HepG2 (cell line): ENCODE results near the gene MESD. TPM values are rescaled to one million over a fixed set of nuclear protein-coding genes. Genes with fewer than 3 reads are reported as not detected.
A peak's percentile ranks its signal among the peaks of the same experiment; 100 is the strongest.

Source experiments
- ATAC-seq: fragments of 200-7000 bp; cut with Tn5 transposase; 3 replicates; pipeline ENCODE4 v1.9.1; 2020; ENCODE audit warnings: mild to moderate bottlenecking, moderate library complexity
- BruUV-seq: library from RNA; stranded (reverse); fragments of 400-500 nt; replicated peaks from 2 replicates; lab custom pipeline; 2021; lab: Mats Ljungman, UMichigan
- CTCF ChIA-PET: fragments of 300-600 bp; formaldehyde crosslinking; extraction: SDS; loops from one replicate; lab custom pipeline; 2021; ENCODE audit warnings: low total read pairs, inconsistent platforms, low intra/inter-chr PET ratio; lab: Yijun Ruan, JAX
- POLR2A ChIA-PET: fragments of 350-600 bp; sonication (Branson Sonifier 250); formaldehyde crosslinking; loops from one replicate; lab custom pipeline; 2020; ENCODE audit warnings: antibody characterized with exemption, inconsistent platforms; lab: Yijun Ruan, JAX
- DNase-seq: peaks from one replicate; pipeline ENCODE4 v3.0.0-alpha.2; 2015; ENCODE audit warnings: low spot score
- FAIRE-seq: peaks from 3 replicates; lab custom pipeline; 2011; peaks lifted over from hg19 to GRCh38; lab: Jason Lieb, UNC
- H2AFZ ChIP-seq: one replicate; pipeline ENCODE4 v1.6.1; 2011; ENCODE audit warnings: low read length, inconsistent platforms
- H3K27ac ChIP-seq: fragments of 300-600 bp; 3 replicates; pipeline ENCODE4 v1.8.0; 2011; ENCODE audit warnings: mixed run types, mild to moderate bottlenecking, mixed read lengths, low read length, inconsistent platforms; ENCODE audit not compliant: insufficient read depth; ENCODE audit errors: extremely low read length
- H3K27me3 ChIP-seq, 2 experiments: fragments of 200-600 bp in 1 of 2; 2 replicates in 1 of 2; 3 replicates in 1 of 2; pipeline versions ENCODE4 v1.6.0 to v1.8.0; 2011; ENCODE audit warnings: low read length in 2 of 2, mild to moderate bottlenecking in 2 of 2, moderate library complexity in 2 of 2, inconsistent platforms in 1 of 2; ENCODE audit not compliant: insufficient read depth in 2 of 2, control insufficient read depth in 1 of 2
- H3K36me3 ChIP-seq, 2 experiments: fragments of 200-600 bp in 1 of 2; replicated peaks in 1 of 2; 2 replicates in 1 of 2; 3 replicates in 1 of 2; pipeline versions ENCODE4 v1.5.1 to v1.8.0; 2011; ENCODE audit warnings: low read length in 2 of 2, inconsistent platforms in 1 of 2; ENCODE audit not compliant: insufficient read depth in 2 of 2, control insufficient read depth in 1 of 2
- H3K4me1 ChIP-seq: 2 replicates; pipeline ENCODE4 v1.5.1; 2012; ENCODE audit warnings: low read length, inconsistent platforms; ENCODE audit not compliant: insufficient read depth
- H3K4me2 ChIP-seq: 2 replicates; pipeline ENCODE4 v1.6.0; 2011; ENCODE audit warnings: low read depth, low read length, inconsistent platforms
- H3K4me3 ChIP-seq, 3 experiments: fragments of 200-600 bp in 1 of 3; sonication (generic), shearing (Covaris generic) in 1 of 3; replicated peaks in 1 of 3; 2 replicates each; pipeline ENCODE4 v1.5.1; 2011 to 2016; ENCODE audit warnings: low read length in 3 of 3, inconsistent platforms in 2 of 3, low read depth in 2 of 3, mild to moderate bottlenecking in 2 of 3, control low read depth in 1 of 3, mixed read lengths in 1 of 3; ENCODE audit not compliant: insufficient read depth in 1 of 3
- H3K79me2 ChIP-seq: one replicate; pipeline ENCODE4 v1.6.1; 2011; ENCODE audit warnings: low read length, inconsistent platforms; ENCODE audit not compliant: insufficient read depth
- H3K9ac ChIP-seq: 2 replicates; pipeline ENCODE4 v1.6.0; 2011; ENCODE audit warnings: mild to moderate bottlenecking, low read depth, low read length, inconsistent platforms; ENCODE audit not compliant: insufficient read depth
- H3K9me3 ChIP-seq: 2 replicates; pipeline ENCODE4 v1.5.1; 2012; ENCODE audit warnings: mild to moderate bottlenecking, low read length
- H4K20me1 ChIP-seq: 2 replicates; pipeline ENCODE4 v1.6.0; 2011; ENCODE audit warnings: inconsistent platforms, mild to moderate bottlenecking, low read length, moderate library complexity; ENCODE audit not compliant: insufficient read depth
- CAMTA2 ChIP-seq: sonication (generic); formaldehyde crosslinking; IDR thresholded peaks from 2 replicates; pipeline ENCODE4 v1.4.0; 2020; ENCODE audit warnings: mild to moderate bottlenecking, missing genetic modification reagents, borderline replicate concordance
- HDAC6 ChIP-seq: fragments of 200-600 bp; sonication (generic); IDR thresholded peaks from 2 replicates; pipeline ENCODE4 v1.7.0; 2017; ENCODE audit warnings: mild to moderate bottlenecking, antibody characterized with exemption, low read length, low read depth
- NFRKB ChIP-seq: fragments of 450-650 bp; IDR thresholded peaks from 2 replicates; pipeline ENCODE4 v1.6.1; 2017
- POLR2A ChIP-seq, 2 experiments: IDR thresholded peaks; 2 replicates each; pipeline ENCODE4 v1.6.1; 2011; ENCODE audit warnings: low read depth in 2 of 2, low read length in 2 of 2, mild to moderate bottlenecking in 1 of 2, moderate library complexity in 1 of 2; ENCODE audit not compliant: insufficient read depth in 1 of 2
- POLR2AphosphoS5 ChIP-seq: IDR thresholded peaks from 2 replicates; pipeline ENCODE4 v1.6.1; 2012; ENCODE audit warnings: low read depth, low read length
- SRSF9 ChIP-seq: fragments of 200-400 bp; formaldehyde crosslinking; IDR thresholded peaks from 2 replicates; pipeline ENCODE4 v1.6.1; 2018; ENCODE audit warnings: borderline replicate concordance, mild to moderate bottlenecking, low read depth, low read length; ENCODE audit not compliant: insufficient read depth, poor library complexity, severe bottlenecking
- XRCC5 ChIP-seq: fragments of 200-400 bp; formaldehyde crosslinking; optimal IDR thresholded peaks from 2 replicates; pipeline ENCODE3; 2017; ENCODE audit warnings: mild to moderate bottlenecking, low read length
- ZNF136 ChIP-seq: sonication (generic); formaldehyde crosslinking; IDR thresholded peaks from 2 replicates; pipeline ENCODE4 v1.8.1; 2022; ENCODE audit warnings: low read depth, mild to moderate bottlenecking, moderate library complexity, missing genetic modification reagents
- ZNF230 ChIP-seq: sonication (generic); formaldehyde crosslinking; IDR thresholded peaks from 2 replicates; pipeline ENCODE4 v1.4.0; 2020; ENCODE audit warnings: mild to moderate bottlenecking, missing genetic modification reagents
- ZNF232 ChIP-seq: sonication (generic); formaldehyde crosslinking; IDR thresholded peaks from 2 replicates; pipeline ENCODE4 v1.4.0; 2020; ENCODE audit warnings: missing genetic modification reagents, borderline replicate concordance
- ZNF333 ChIP-seq: sonication (generic); formaldehyde crosslinking; IDR thresholded peaks from 2 replicates; pipeline ENCODE4 v1.4.0; 2020; ENCODE audit warnings: mild to moderate bottlenecking, missing genetic modification reagents, borderline replicate concordance
- ZNF367 ChIP-seq: sonication (generic); formaldehyde crosslinking; IDR thresholded peaks from 2 replicates; pipeline ENCODE4 v1.4.0; 2020; ENCODE audit warnings: missing genetic modification reagents, borderline replicate concordance
- WGBS: methylation state at CpG from one replicate; pipeline ENCODE4 v1.1.6; 2017; ENCODE audit warnings: low lambda C conversion rate; 5-methylcytosine and 5-hydroxymethylcytosine counted together
- in situ Hi-C: cut with HindIII; loops from 2 replicates; pipeline ENCODE4 v1.10.0; 2017; ENCODE audit warnings: low pct_unique_long_range_greater_than_20kb; ENCODE audit not compliant: extremely low pct_ligation_motif_present
- intact Hi-C: fragments of 100-400 bp; cut with micrococcal nuclease; formaldehyde crosslinking; loops from one replicate; pipeline ENCODE4 v1.10.0; 2022; ENCODE audit not compliant: unreplicated experiment
- polyA plus RNA-seq, 8 experiments: library from polyadenylated mRNA; depleted of rRNA in 3 of 8; stranded (reverse) in 7 of 8; unstranded in 1 of 8; fragments of >200 nt; fragmentation: Illumina TruSeq in 4 of 8; extraction: Trizol in 4 of 8; gene quantifications; 2 replicates each; pipeline versions ENCODE4 v1.2.1 to v1.2.3, GENCODE V29; 2011 to 2016; ENCODE audit warnings: low read depth in 4 of 8, missing spikeins in 1 of 8, mixed read lengths in 1 of 8; ENCODE audit not compliant: insufficient read depth in 1 of 8
- total RNA-seq, 5 experiments: library from RNA; depleted of rRNA; stranded (reverse); fragments of >200 nt; fragmentation: Illumina TruSeq; extraction: Trizol; gene quantifications; 2 replicates each; pipeline ENCODE4 v1.2.3, GENCODE V29; 2016; ENCODE audit warnings: low read depth in 1 of 5
- TF ChIP-seq, protein P1 (sequence below): sonication (generic); formaldehyde crosslinking; IDR thresholded peaks from 2 replicates; pipeline ENCODE4 v1.8.1; 2022; ENCODE audit warnings: mild to moderate bottlenecking, missing genetic modification reagents
- TF ChIP-seq, protein P2 (sequence below): IDR thresholded peaks from 2 replicates; pipeline ENCODE4 v1.6.1; 2016; ENCODE audit warnings: missing compliant biosample characterization, missing genetic modification reagents, borderline replicate concordance
- TF ChIP-seq, protein P3 (sequence below): IDR thresholded peaks from 2 replicates; pipeline ENCODE4 v1.6.1; 2012; ENCODE audit warnings: inconsistent platforms
- TF ChIP-seq, protein P4 (sequence below): sonication (generic); formaldehyde crosslinking; IDR thresholded peaks from 2 replicates; pipeline ENCODE4 v1.4.0; 2020; ENCODE audit warnings: low read depth, missing genetic modification reagents

MESD gene
- total and polyA plus RNA-seq, 2 of the 13 experiments (the other 11 are each of a cell fraction or from before 2014, with no cell fraction given), result 18.0 to 46.2 TPM

DNA sequence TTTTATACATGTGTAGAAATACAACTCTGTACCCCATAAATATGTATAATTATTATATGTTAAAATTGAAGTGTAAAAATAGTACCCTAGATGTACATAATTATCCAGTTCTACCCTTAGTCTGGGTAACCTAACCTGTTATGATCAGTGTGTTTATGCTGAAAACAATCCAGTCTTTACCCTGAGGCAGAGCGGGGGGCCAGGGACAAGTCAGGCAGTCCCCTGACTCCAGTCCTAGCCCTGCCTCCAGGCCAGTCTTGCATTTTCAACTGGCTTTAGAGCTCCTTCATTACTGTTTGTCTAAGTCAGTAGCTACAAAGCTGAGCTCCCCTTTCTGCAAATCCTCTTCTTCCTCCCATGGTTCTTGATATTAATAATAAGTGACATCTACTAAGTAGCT lies 3.1 kb downstream of the MESD start:
- no peaks in the 10 kb centered on the region; a peak in 1 of 5 replicates for H3K27me3 ChIP-seq
- POLR2A ChIA-PET, result no interaction called here
- CTCF ChIA-PET, result no interaction called here
- ATAC-seq, result no peak
- in situ Hi-C loops, result no loop called here
- no peaks in the 10 kb centered on the region for H3K9me3 ChIP-seq
- H3K4me3 ChIP-seq, result no peak overlapping the region; a peak in 1 of 6 replicates
- H2AFZ ChIP-seq, result no peak overlapping the region
- TF ChIP-seq, protein P1, sequence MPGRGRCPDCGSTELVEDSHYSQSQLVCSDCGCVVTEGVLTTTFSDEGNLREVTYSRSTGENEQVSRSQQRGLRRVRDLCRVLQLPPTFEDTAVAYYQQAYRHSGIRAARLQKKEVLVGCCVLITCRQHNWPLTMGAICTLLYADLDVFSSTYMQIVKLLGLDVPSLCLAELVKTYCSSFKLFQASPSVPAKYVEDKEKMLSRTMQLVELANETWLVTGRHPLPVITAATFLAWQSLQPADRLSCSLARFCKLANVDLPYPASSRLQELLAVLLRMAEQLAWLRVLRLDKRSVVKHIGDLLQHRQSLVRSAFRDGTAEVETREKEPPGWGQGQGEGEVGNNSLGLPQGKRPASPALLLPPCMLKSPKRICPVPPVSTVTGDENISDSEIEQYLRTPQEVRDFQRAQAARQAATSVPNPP, result no peak
- TF ChIP-seq CAMTA2 (CRISPR knock-in tag) (no peak), ZNF136 (no peak), ZNF230 (no peak), HDAC6 (no peak), SRSF9 (no peak), XRCC5 (no peak), POLR2A (IDR thresholded peaks at IDR 0.05; ENCODE audit: insufficient read depth in 1 of 2, low read depth in 2 of 2, low read length in 2 of 2) (no peak), ZNF367 (CRISPR knock-in tag) (no peak), ZNF333 (no peak), ZNF232 (no peak), POLR2AphosphoS5 (no peak), NFRKB (no peak)
- TF ChIP-seq, protein P2, sequence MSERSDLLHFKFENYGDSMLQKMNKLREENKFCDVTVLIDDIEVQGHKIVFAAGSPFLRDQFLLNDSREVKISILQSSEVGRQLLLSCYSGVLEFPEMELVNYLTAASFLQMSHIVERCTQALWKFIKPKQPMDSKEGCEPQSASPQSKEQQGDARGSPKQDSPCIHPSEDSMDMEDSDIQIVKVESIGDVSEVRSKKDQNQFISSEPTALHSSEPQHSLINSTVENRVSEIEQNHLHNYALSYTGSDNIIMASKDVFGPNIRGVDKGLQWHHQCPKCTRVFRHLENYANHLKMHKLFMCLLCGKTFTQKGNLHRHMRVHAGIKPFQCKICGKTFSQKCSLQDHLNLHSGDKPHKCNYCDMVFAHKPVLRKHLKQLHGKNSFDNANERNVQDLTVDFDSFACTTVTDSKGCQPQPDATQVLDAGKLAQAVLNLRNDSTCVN, result no peak
- TF ChIP-seq, protein P3, sequence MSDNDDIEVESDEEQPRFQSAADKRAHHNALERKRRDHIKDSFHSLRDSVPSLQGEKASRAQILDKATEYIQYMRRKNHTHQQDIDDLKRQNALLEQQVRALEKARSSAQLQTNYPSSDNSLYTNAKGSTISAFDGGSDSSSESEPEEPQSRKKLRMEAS, result no peak
- TF ChIP-seq, protein P4, sequence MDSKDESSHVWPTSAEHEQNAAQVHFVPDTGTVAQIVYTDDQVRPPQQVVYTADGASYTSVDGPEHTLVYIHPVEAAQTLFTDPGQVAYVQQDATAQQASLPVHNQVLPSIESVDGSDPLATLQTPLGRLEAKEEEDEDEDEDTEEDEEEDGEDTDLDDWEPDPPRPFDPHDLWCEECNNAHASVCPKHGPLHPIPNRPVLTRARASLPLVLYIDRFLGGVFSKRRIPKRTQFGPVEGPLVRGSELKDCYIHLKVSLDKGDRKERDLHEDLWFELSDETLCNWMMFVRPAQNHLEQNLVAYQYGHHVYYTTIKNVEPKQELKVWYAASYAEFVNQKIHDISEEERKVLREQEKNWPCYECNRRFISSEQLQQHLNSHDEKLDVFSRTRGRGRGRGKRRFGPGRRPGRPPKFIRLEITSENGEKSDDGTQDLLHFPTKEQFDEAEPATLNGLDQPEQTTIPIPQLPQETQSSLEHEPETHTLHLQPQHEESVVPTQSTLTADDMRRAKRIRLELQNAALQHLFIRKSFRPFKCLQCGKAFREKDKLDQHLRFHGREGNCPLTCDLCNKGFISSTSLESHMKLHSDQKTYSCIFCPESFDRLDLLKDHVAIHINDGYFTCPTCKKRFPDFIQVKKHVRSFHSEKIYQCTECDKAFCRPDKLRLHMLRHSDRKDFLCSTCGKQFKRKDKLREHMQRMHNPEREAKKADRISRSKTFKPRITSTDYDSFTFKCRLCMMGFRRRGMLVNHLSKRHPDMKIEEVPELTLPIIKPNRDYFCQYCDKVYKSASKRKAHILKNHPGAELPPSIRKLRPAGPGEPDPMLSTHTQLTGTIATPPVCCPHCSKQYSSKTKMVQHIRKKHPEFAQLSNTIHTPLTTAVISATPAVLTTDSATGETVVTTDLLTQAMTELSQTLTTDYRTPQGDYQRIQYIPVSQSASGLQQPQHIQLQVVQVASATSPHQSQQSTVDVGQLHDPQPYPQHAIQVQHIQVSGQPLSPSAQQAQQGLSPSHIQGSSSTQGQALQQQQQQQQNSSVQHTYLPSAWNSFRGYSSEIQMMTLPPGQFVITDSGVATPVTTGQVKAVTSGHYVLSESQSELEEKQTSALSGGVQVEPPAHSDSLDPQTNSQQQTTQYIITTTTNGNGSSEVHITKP (CRISPR knock-in tag), result no peak
- no CpG with 5 or more reads among the region's 1 CpG for WGBS
- peaks cover 58% of the 10 kb centered on the region for H3K79me2 ChIP-seq
- peaks cover 0 to 16% of the 10 kb centered on the region in 2 experiments; a peak in 3 of 5 replicates for H3K36me3 ChIP-seq
- FAIRE-seq, result no peak
- intact Hi-C loops, result no loop called here
- BruUV-seq, result no TSS peak
- peak overlapping the region; percentile 34; the same call in 1 of the 2 replicates for H3K4me2 ChIP-seq
- DNase-seq, result no peak
- H3K27ac ChIP-seq, result no peak overlapping the region
- peaks cover 39% of the 10 kb centered on the region for H3K4me1 ChIP-seq
- peaks cover 2% of the 10 kb centered on the region; the same call in 1 of the 2 replicates for H4K20me1 ChIP-seq
- H3K9ac ChIP-seq, result no peak overlapping the region
